ENCODE results near the gene UBAC2.

The UBAC2 gene

DNA sequence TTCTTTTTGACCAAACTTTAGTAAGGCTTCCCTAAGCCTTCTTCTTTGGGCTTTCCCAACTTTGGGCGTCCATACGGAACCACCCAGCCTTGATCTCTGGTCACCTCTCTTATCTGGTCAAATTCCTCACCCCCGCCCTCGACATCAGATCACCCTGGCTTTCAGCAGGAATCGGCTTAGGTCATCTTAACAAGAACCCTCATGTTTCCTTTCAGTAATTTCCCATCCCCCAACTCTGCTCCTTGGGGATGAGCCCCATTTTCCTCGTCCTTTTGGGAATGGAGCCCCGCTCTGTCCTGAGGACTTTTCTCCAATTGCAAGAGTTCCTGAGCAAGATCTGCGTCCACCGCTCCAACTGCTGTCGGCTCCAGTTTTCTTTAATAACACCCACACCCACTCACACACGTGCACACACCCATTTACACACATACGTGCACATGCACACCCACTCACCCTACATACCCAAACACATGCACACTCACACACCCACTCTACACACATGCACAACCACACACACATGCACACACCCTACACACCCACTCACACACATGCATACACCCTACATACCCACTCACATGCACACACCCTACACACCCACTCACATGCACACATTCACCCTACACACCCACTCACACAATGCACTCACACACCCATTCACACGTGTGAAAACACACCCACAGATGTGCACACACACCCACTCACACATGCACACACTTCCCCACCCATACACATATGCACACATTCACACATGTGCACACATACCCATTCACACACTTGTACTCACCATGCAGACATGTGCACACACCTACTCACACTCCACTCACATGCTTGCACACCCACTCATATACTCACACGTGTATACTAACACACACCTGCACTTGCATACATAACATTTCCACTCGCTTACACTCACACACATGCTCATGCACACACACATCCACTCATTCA is 213.7 kb downstream of the UBAC2 start:
- TF ChIP-seq ZFX (IDR thresholded peaks at IDR 0.05): no peak
- TF ChIP-seq, protein P1, sequence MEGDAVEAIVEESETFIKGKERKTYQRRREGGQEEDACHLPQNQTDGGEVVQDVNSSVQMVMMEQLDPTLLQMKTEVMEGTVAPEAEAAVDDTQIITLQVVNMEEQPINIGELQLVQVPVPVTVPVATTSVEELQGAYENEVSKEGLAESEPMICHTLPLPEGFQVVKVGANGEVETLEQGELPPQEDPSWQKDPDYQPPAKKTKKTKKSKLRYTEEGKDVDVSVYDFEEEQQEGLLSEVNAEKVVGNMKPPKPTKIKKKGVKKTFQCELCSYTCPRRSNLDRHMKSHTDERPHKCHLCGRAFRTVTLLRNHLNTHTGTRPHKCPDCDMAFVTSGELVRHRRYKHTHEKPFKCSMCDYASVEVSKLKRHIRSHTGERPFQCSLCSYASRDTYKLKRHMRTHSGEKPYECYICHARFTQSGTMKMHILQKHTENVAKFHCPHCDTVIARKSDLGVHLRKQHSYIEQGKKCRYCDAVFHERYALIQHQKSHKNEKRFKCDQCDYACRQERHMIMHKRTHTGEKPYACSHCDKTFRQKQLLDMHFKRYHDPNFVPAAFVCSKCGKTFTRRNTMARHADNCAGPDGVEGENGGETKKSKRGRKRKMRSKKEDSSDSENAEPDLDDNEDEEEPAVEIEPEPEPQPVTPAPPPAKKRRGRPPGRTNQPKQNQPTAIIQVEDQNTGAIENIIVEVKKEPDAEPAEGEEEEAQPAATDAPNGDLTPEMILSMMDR (conservative IDR thresholded peaks at IDR 0.05): no peak
- no peak overlapping the region for H3K27ac ChIP-seq

DNA sequence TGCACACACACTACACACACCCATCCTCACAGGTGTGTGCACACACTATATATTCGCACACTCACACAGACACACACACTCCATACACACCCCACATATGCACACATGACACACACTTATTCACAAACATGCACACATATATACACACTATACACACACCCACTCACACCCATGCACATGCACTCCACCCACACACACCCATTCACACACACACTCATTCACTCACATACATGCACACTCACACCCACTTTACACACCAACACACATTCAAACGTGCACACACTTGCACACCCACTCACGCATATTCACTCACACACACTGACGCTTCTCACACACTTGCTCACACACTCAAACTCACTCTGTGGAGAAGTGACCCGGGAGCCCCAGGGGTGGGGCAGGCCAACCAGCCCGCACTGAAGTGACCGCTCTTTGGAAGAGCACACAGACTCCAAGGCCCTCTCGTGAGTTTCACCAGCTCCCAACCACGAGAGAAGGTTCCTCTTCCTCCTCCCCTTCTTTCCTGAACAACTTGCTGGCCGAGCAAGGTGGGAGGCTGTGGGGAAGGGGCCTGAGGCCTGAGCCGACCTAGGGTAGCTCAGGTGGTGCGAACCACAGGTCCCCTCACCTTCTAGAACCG is 214.5 kb downstream of the UBAC2 start:
- H3K27ac ChIP-seq: no peak overlapping the region
- no peak for TF ChIP-seq ZFX (IDR thresholded peaks at IDR 0.05)
- TF ChIP-seq, protein P1 (conservative IDR thresholded peaks at IDR 0.05): no peak

DNA sequence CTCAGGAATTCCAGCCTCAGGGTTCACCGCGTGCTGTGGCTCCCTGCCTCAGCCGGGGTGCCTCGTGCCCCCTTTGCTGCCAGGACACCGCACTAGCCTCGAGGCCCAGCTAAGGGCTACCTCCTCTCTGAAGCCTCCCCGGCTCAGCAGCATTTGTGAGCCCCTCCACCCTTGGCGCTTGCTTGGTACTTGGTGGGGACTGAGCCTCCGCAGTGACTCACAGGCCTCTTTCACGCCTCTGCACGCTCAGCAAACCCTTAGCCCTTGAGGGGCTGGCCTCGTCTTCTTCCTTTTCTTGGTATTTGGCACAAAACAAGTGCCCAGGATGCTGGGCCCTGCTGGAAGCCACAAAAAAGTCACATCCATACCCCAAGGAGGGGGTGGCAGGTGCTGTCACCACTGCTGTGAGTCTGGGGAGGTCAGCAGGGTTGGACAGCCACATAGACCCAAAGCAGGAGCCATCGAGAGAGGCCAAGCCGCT is 215.2 kb downstream of the UBAC2 start:
- TF ChIP-seq, protein P1 (conservative IDR thresholded peaks at IDR 0.05): no peak
- TF ChIP-seq ZFX (IDR thresholded peaks at IDR 0.05): no peak
- no peak overlapping the region for H3K27ac ChIP-seq

DNA sequence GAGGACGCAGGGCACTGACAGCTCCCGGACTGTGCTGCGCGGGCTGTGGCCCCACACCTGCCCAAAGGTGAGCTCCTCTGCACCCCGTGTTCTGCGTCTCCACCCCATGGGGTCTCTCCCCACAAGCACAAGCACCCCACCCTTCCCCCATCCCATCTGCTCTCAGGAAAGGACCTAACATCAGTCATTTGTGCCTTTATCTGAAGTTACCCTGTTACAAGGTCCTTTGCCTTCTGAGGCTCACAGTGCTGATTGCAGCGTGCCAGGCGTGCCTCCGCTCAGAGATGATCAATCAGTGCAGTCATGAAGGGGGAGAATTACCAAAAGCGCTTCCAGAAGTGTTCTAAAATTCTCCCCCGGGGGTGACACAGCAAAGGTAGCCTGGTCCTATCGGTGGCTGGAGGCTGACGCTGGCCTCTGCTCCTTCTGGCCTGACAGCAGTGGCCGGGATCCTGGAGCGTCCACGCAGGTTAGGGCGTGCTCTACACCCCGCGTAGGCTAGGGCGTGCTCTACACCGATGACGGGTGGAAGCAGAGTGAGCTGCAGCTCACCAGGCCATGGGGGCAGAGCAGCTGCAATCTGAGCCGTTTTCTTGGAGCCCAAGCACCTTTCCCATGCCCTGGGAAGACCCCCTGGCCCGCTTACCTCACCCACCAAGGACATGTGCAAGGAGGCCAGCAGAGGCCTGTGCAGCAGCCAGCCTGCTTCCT is 215.9 kb downstream of the UBAC2 start:
- no peak overlapping the region for H3K27ac ChIP-seq
- TF ChIP-seq, protein P1 (conservative IDR thresholded peaks at IDR 0.05): no peak
- no peak for TF ChIP-seq ZFX (IDR thresholded peaks at IDR 0.05)

DNA sequence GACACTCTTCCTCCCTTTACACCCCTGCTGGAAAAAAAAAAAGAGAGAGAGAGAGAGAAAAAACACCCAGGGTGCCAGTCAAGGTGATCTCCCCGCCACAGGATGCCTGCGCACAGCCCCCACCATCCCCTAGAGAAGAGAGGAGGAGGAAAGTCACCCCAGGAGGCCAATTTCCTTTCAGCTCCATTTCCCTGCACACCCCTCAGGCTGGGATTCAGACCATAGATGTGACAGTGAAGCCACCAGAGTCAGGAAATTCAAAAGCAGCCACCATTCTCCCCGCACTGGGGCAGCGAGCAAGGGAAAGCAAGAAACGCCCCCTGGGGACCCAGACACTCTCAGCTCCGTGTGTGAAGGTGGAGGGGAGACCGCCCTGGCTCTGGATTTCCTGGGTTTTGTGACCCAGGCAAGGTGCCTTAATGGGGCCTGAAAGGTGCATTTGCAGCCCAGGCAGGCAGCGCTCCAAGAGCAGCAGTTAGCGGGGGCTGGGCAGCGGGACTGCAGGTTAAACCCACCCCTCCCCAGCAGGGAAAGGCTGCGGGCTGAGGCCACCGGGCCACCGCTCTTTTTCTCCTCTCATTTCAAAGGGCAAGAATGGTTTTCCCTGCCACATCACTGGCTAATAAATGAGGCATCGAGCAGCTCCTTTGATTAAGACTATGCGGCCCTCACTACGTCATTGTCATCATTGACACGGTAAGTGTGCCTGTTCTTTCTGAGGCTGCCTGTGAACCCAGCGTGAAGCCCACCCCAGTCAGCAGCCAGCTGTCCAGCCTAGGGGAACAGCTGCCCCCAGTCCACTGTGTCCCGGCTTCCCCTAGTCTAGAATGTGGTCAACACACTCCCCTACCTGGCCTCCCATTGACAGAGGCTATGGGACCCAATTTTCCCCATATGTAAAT is 216.8 kb downstream of the UBAC2 start:
- no peak overlapping the region for H3K27ac ChIP-seq
- TF ChIP-seq, protein P1 (conservative IDR thresholded peaks at IDR 0.05): no peak
- no peak for TF ChIP-seq ZFX (IDR thresholded peaks at IDR 0.05)

DNA sequence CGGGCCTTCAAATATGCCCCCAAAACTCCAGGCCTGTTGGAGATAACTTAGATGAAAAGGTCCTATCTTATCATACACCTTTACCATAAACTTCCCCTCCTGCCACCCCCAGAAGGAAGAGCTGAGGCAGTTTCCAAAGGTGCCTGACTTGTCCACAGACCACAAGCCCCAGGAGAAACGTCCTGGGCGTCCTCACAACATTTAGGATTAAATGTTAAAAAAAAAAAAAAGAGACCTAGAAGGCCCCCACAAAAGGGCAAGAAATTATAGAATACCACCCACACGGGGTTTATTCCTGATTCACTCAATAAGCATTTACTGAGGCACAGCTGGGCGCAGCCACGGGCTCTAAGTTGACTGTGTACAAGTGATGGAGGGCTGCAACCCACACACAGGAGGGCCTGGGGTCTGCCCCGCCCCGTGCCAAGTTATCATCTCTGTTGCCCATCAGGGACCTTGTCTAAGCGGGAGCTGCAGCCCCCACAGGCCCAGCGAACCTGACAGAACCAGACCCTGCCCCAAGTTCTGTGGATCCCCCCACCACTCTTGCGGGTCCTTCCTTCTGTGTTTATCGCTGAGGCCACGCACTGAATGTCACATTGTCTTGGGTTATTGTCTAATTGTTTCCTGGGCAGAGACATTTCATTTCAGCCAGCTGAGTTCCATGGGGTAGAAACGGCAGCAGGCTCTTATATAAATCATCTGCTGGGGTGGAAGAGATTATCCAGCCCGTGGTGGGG is 217.6 kb downstream of the UBAC2 start:
- TF ChIP-seq ZFX (IDR thresholded peaks at IDR 0.05): no peak
- TF ChIP-seq, protein P1 (conservative IDR thresholded peaks at IDR 0.05): no peak
- H3K27ac ChIP-seq: no peak overlapping the region
